ENCODE results near the gene ZNF485. TPM values are rescaled to one million over a fixed set of nuclear protein-coding genes. Genes with fewer than 3 reads are reported as not detected.

Gene ZNF485
- polyA plus RNA-seq, 1 of the 3 experiments (the other 2 are of a cell fraction) = 3.0 TPM

DNA sequence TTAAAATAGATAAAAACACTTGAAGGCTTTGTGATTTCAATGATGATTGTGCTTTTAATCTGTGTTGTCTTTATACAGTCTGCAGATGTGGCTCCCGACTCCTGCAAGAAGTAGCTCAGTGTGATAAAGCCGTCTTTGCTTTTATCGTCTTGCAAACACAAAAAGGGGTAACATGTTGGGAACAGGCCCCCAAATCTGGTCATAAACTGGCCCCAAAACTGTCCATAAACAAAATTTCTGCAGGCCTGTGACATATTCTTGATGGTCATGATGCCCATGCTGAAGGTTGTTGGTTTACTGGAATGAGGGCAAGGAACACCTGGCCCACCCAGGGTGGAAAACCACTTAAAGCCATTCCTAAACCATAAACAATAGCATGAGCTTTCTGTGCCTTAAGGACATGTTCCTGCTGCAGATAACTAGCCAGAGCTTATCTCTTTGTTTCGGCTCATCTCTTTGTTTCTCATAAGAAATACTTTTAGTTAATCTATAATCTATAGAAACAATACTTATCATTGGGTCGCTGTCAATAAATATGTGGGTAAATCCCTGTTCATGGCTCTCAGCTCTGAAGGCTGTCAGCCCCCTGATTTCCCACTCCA lies 14.8 kb upstream of the ZNF485 start:
- no peaks in the 10 kb centered on the region for H3K4me1 ChIP-seq (ENCODE audit: control insufficient read depth in 1 of 2, insufficient read depth in 2 of 2, low read depth in 1 of 2, low read length in 1 of 2)
- CTCF ChIA-PET = no interaction called here
- no peak overlapping the region for H3K4me2 ChIP-seq
- no peaks in the 10 kb centered on the region for H3K27me3 ChIP-seq (ENCODE audit: insufficient read depth)
- DNase-seq = no peak
- no peak overlapping the region for H2AFZ ChIP-seq (ENCODE audit: low read depth)
- POLR2A ChIA-PET = no interaction called here
- no peak overlapping the region for H3K9ac ChIP-seq
- no peak overlapping the region for H3K4me3 ChIP-seq (ENCODE audit: low read depth in 2 of 2, low read length in 1 of 2)
- no peaks in the 10 kb centered on the region for H3K79me2 ChIP-seq (ENCODE audit: insufficient read depth)
- no peak overlapping the region for H3K27ac ChIP-seq (ENCODE audit: low read depth in 2 of 2, low read length in 1 of 2)
- no peaks in the 10 kb centered on the region for H3F3A ChIP-seq (replicated peaks; ENCODE audit: insufficient read depth)
- H3K9me3 ChIP-seq = no peaks in the 10 kb centered on the region
- no peaks in the 10 kb centered on the region for H3K36me3 ChIP-seq (replicated peaks in 1 of 2; ENCODE audit: control insufficient read depth in 1 of 2, insufficient read depth in 2 of 2, low read length in 1 of 2)
- no peaks in the 10 kb centered on the region for H3K9me2 ChIP-seq
- TF ChIP-seq USF2 (IDR thresholded peaks at IDR 0.05; ENCODE audit: borderline replicate concordance, low read depth, low read length) (no peak), USF1 (IDR thresholded peaks at IDR 0.05; ENCODE audit: borderline replicate concordance, low read depth) (no peak), EP300 (IDR thresholded peaks at IDR 0.05; ENCODE audit: borderline replicate concordance in 1 of 2, low read depth in 1 of 2, low read length in 1 of 2) (no peak), TCF12 (IDR thresholded peaks at IDR 0.05) (no peak), RAD21 (IDR thresholded peaks at IDR 0.05; ENCODE audit: low read length) (no peak), MAX (IDR thresholded peaks at IDR 0.05; ENCODE audit: low read depth) (no peak)
- TF ChIP-seq, protein P1, sequence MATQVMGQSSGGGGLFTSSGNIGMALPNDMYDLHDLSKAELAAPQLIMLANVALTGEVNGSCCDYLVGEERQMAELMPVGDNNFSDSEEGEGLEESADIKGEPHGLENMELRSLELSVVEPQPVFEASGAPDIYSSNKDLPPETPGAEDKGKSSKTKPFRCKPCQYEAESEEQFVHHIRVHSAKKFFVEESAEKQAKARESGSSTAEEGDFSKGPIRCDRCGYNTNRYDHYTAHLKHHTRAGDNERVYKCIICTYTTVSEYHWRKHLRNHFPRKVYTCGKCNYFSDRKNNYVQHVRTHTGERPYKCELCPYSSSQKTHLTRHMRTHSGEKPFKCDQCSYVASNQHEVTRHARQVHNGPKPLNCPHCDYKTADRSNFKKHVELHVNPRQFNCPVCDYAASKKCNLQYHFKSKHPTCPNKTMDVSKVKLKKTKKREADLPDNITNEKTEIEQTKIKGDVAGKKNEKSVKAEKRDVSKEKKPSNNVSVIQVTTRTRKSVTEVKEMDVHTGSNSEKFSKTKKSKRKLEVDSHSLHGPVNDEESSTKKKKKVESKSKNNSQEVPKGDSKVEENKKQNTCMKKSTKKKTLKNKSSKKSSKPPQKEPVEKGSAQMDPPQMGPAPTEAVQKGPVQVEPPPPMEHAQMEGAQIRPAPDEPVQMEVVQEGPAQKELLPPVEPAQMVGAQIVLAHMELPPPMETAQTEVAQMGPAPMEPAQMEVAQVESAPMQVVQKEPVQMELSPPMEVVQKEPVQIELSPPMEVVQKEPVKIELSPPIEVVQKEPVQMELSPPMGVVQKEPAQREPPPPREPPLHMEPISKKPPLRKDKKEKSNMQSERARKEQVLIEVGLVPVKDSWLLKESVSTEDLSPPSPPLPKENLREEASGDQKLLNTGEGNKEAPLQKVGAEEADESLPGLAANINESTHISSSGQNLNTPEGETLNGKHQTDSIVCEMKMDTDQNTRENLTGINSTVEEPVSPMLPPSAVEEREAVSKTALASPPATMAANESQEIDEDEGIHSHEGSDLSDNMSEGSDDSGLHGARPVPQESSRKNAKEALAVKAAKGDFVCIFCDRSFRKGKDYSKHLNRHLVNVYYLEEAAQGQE (IDR thresholded peaks at IDR 0.05; ENCODE audit: low read depth, low read length) = no peak
- 23% methylated on average over 5 of the region's 5 CpGs for whole genome bisulfite sequencing (ENCODE audit: low lambda C conversion rate)
- H4K20me1 ChIP-seq (ENCODE audit: insufficient read depth) = no peaks in the 10 kb centered on the region

- H3K79me2 ChIP-seq (ENCODE audit: insufficient read depth) = no peaks in the 10 kb centered on the region
- no peak for TF ChIP-seq RAD21 (IDR thresholded peaks at IDR 0.05; ENCODE audit: low read length)
- TF ChIP-seq FOXJ3 (CRISPR knock-in tag; IDR thresholded peaks at IDR 0.05) = no peak
- TF ChIP-seq, protein P1 (IDR thresholded peaks at IDR 0.05; ENCODE audit: low read depth, low read length) = no peak
- no peak for TF ChIP-seq IRF3 (IDR thresholded peaks at IDR 0.05; ENCODE audit: low read depth, low read length)
- TF ChIP-seq USF2 (IDR thresholded peaks at IDR 0.05; ENCODE audit: borderline replicate concordance, low read depth, low read length) = no peak
- H3K27me3 ChIP-seq (ENCODE audit: insufficient read depth) = no peaks in the 10 kb centered on the region
- no peak for DNase-seq
- no peak overlapping the region for H3K9ac ChIP-seq
- no peaks in the 10 kb centered on the region for H3K9me3 ChIP-seq
- H3K4me1 ChIP-seq (ENCODE audit: control insufficient read depth in 1 of 2, insufficient read depth in 2 of 2, low read depth in 1 of 2, low read length in 1 of 2) = peaks cover 0 to 4% of the 10 kb centered on the region in 2 experiments; a peak in 1 of 4 replicates
- no peaks in the 10 kb centered on the region for H4K20me1 ChIP-seq (ENCODE audit: insufficient read depth)
- ChIA-PET CTCF (interaction anchor here (1.4 kb wide), 1 partner anchor 21 kb away, joined by 3 read pairs; the partner anchor contains the start of gene ZNF239), POLR2A (no interaction called here)
- 0 out of 2 replicates have a peak overlapping the region, but pooled peaks have one; percentile 5 for H3K4me2 ChIP-seq
- H3K27ac ChIP-seq (ENCODE audit: low read depth in 2 of 2, low read length in 1 of 2) = no peak overlapping the region
- H3F3A ChIP-seq (replicated peaks; ENCODE audit: insufficient read depth) = no peaks in the 10 kb centered on the region
- H3K9me2 ChIP-seq = no peaks in the 10 kb centered on the region
- H3K36me3 ChIP-seq (replicated peaks in 1 of 2; ENCODE audit: control insufficient read depth in 1 of 2, insufficient read depth in 2 of 2, low read length in 1 of 2) = no peaks in the 10 kb centered on the region
- H2AFZ ChIP-seq (ENCODE audit: low read depth) = no peak overlapping the region
- peak overlapping the region in 1 of 2 experiments; percentile 7; a peak in 1 of 4 replicates for H3K4me3 ChIP-seq (ENCODE audit: low read depth in 2 of 2, low read length in 1 of 2)
- 54% methylated on average over 8 of the region's 8 CpGs for WGBS (ENCODE audit: low lambda C conversion rate)
These were observed 11.2 kb upstream of the ZNF485 start for GRCh38 chr10:43594944-43595589.
